Measurements from ENCODE around the gene OR4K5. TPM values are rescaled to one million over a fixed set of nuclear protein-coding genes. Genes with fewer than 3 reads are reported as not detected.

Gene OR4K5
- not detected for polyA plus RNA-seq
- long read RNA-seq, donor 1 = 0 reads
- long read RNA-seq, donor 2 = 0 reads
- long read RNA-seq, donor 3 = 0 reads
- long read RNA-seq, donor 4 = 0 reads
- long read RNA-seq, donor 5 = 0 reads
- long read RNA-seq, donor 6 = 0 reads
- long read RNA-seq, donor 7 = 0 reads
- long read RNA-seq, donor 8 = 0 reads
- long read RNA-seq, donor 9 = 0 reads
- long read RNA-seq, donor 10 = 0 reads

DNA sequence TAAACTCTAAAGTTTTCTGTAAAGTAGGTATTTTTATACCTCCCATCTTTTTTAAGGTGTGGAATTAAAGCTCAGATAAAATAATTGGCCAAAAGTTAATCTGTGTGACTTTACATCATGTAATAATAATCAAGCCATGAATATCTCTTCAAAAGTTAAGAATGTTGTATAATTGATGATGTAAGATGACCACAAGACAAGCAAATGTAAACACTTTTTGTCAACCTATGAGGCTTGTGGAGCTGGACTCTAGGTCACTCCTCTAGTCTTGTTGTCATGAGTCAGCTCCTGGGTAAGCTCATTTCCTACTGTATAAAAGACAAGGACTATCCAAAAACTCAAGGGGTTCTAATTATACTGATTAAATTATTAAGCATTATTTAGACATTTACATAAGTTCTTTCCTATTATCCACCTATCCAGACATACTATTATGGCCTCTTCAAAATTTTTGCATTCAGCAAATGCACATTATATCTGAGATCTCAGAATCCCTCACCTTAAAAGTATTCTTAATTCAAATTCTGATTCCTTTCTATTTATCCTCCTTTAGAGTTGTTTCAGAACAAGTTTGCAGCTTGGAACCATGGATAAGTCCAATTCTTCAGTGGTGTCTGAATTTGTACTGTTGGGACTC, at the start of gene OR4K5:
Gene OR4K5 (plus strand): TSS at position 587 of the 637 bp plus-strand sequence. CDS start 0 bp downstream, at position 587.
- Histone ChIP-seq H3K27me3 (ENCODE audit: control insufficient read depth in 3 of 3, insufficient read depth in 3 of 3, low read length in 3 of 3) (no peaks in the 10 kb centered on the region), H3K4me3 (ENCODE audit: low read depth in 1 of 3, low read length in 3 of 3) (no peak within 1 kb of the TSS), H3K9me3 (ENCODE audit: control insufficient read depth in 2 of 2, insufficient read depth in 1 of 2, low read depth in 1 of 2, low read length in 1 of 2) (peaks cover 3 to 7% of the 10 kb centered on the region in 2 donors), H3K4me1 (ENCODE audit: control insufficient read depth in 3 of 3, insufficient read depth in 2 of 3, low read depth in 1 of 3, low read length in 2 of 3) (no peaks in the 10 kb centered on the region), H3K36me3 (ENCODE audit: control insufficient read depth in 3 of 3, insufficient read depth in 2 of 3, low read depth in 1 of 3, low read length in 3 of 3) (no peaks in the 10 kb centered on the region), H3K27ac (ENCODE audit: low read depth in 1 of 3, low read length in 2 of 3) (no peak within 1 kb of the TSS)
- FAIRE-seq (no peak), DNase-seq (no peak)

- Histone ChIP-seq H3K36me3 (ENCODE audit: control insufficient read depth in 3 of 3, insufficient read depth in 2 of 3, low read depth in 1 of 3, low read length in 3 of 3) (no peaks in the 10 kb centered on the region), H3K4me1 (ENCODE audit: control insufficient read depth in 3 of 3, insufficient read depth in 2 of 3, low read depth in 1 of 3, low read length in 2 of 3) (no peaks in the 10 kb centered on the region), H3K9me3 (ENCODE audit: control insufficient read depth in 2 of 2, insufficient read depth in 1 of 2, low read depth in 1 of 2, low read length in 1 of 2) (peaks cover 0 to 11% of the 10 kb centered on the region in 2 donors), H3K4me3 (ENCODE audit: low read depth in 1 of 3, low read length in 3 of 3) (no peak overlapping the region), H3K27ac (ENCODE audit: low read depth in 1 of 3, low read length in 2 of 3) (no peak overlapping the region), H3K27me3 (ENCODE audit: control insufficient read depth in 3 of 3, insufficient read depth in 3 of 3, low read length in 3 of 3) (no peaks in the 10 kb centered on the region)
- no peak for FAIRE-seq
- DNase-seq = no peak
- 32 to 45% (median 37%) methylated on average over 6 of the region's 6 CpGs for WGBS, 3 donors
Observed at GRCh38 chr14:19873178-19873577, 47.2 kb upstream of the OR4K5 start.

DNA sequence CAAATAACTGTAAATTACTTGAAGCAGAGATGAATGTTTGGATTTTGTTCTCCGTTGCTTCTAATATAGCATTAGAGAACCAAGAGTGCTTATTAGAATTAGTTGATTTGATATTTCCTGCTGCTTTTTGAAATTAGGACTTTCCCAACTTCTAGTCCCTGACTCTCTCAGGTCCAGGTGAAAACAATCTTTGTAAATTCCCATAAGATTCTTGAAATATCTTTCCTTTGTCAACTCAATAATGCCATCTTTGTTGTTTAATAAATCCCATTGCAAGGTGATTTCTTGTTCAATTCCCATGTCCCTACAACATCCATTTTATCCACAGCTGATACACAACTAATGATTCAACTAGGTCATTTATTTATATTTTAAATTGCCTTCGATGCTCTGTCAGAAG, 45.6 kb upstream of the OR4K5 start, which contains the start of gene OR4K2:
Gene OR4K2 (plus strand): TSS at position 301 of the 400 bp plus-strand sequence. CDS start 1,126 bp downstream, outside the sequence.
- FAIRE-seq = no peak
- WGBS, 3 donors = 47 to 60% (median 49%) methylated on average over 2 of the region's 2 CpGs
- H3K4me1 ChIP-seq (ENCODE audit: control insufficient read depth in 3 of 3, insufficient read depth in 2 of 3, low read depth in 1 of 3, low read length in 2 of 3) = no peaks in the 10 kb centered on the region
- no peak for DNase-seq
- no peak within 1 kb of the TSS for H3K4me3 ChIP-seq (ENCODE audit: low read depth in 1 of 3, low read length in 3 of 3)
- H3K27me3 ChIP-seq (ENCODE audit: control insufficient read depth in 3 of 3, insufficient read depth in 3 of 3, low read length in 3 of 3) = no peaks in the 10 kb centered on the region
- peaks cover 0 to 4% of the 10 kb centered on the region in 2 donors for H3K9me3 ChIP-seq (ENCODE audit: control insufficient read depth in 2 of 2, insufficient read depth in 1 of 2, low read depth in 1 of 2, low read length in 1 of 2)
- H3K27ac ChIP-seq (ENCODE audit: low read depth in 1 of 3, low read length in 2 of 3) = no peak within 1 kb of the TSS
- no peaks in the 10 kb centered on the region for H3K36me3 ChIP-seq (ENCODE audit: control insufficient read depth in 3 of 3, insufficient read depth in 2 of 3, low read depth in 1 of 3, low read length in 3 of 3)

DNA sequence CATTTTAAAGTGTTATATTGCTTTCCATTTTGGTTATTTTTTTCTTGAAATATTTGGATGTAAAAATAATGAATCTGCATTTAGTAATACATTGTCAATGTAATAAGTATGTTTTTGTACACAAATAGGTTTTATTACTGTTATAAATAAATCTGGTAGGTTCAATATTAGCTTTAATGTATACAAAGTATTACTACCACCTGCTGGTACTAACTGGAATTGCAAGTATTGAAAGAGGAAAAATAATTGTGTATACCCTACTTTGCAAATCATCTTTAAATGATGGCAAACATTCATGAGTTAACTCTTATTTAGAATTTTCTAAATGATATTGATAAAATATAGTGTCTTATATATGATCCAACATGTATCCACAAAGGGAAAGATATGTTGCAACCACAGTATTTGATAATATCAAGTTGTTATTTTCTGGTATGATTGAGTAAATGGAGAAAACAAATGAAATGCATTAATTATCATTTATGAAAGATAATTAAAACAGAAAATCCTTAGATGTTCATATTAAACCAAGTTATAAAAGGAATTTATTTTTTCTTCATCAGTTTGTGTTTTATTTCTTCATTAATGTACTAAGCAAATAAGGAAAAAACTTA, 42.3 kb upstream of the OR4K5 start:
- Histone ChIP-seq H3K4me3 (ENCODE audit: low read depth in 1 of 3, low read length in 3 of 3) (no peak overlapping the region), H3K4me1 (ENCODE audit: control insufficient read depth in 3 of 3, insufficient read depth in 2 of 3, low read depth in 1 of 3, low read length in 2 of 3) (no peaks in the 10 kb centered on the region), H3K27ac (ENCODE audit: low read depth in 1 of 3, low read length in 2 of 3) (no peak overlapping the region), H3K9me3 (ENCODE audit: control insufficient read depth in 2 of 2, insufficient read depth in 1 of 2, low read depth in 1 of 2, low read length in 1 of 2) (peaks cover 0 to 5% of the 10 kb centered on the region in 2 donors), H3K36me3 (ENCODE audit: control insufficient read depth in 3 of 3, insufficient read depth in 2 of 3, low read depth in 1 of 3, low read length in 3 of 3) (no peaks in the 10 kb centered on the region), H3K27me3 (ENCODE audit: control insufficient read depth in 3 of 3, insufficient read depth in 3 of 3, low read length in 3 of 3) (no peaks in the 10 kb centered on the region)
- FAIRE-seq (peak; percentile 87), DNase-seq (peak in 1 of 2 donors; percentile 19)

DNA sequence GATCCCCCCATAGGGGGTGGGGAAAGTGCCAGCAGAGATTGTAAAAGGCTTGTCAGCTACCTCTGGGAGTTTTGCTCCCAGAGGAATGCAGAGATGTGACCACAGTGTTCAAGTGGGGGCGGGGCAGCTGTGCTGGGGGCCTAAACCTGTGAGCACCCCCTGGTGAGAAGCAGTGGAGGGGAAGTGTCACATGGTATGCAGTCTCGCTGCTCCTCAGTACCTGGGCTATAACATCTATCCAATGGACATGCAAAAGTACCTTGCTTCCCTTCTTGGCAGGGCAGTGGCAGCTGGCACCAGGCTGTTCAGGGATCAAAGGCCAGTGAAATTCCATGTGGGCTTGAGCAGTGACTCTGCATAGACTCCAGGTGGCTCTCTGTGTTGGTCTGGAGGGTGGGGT, 25.1 kb upstream of the OR4K5 start:
- Histone ChIP-seq H3K4me1 (ENCODE audit: control insufficient read depth in 3 of 3, insufficient read depth in 2 of 3, low read depth in 1 of 3, low read length in 2 of 3) (no peaks in the 10 kb centered on the region), H3K36me3 (ENCODE audit: control insufficient read depth in 3 of 3, insufficient read depth in 2 of 3, low read depth in 1 of 3, low read length in 3 of 3) (no peaks in the 10 kb centered on the region), H3K4me3 (ENCODE audit: low read depth in 1 of 3, low read length in 3 of 3) (no peak overlapping the region), H3K27ac (ENCODE audit: low read depth in 1 of 3, low read length in 2 of 3) (no peak overlapping the region), H3K27me3 (ENCODE audit: control insufficient read depth in 3 of 3, insufficient read depth in 3 of 3, low read length in 3 of 3) (no peaks in the 10 kb centered on the region), H3K9me3 (ENCODE audit: control insufficient read depth in 2 of 2, insufficient read depth in 1 of 2, low read depth in 1 of 2, low read length in 1 of 2) (peaks cover 4 to 34% of the 10 kb centered on the region in 2 donors)
- no peak for FAIRE-seq
- WGBS, 3 donors = 22 to 41% (median 34%) methylated on average over 2 of the region's 2 CpGs
- DNase-seq = no peak

- FAIRE-seq (no peak), DNase-seq (no peak)
- Histone ChIP-seq H3K9me3 (ENCODE audit: control insufficient read depth in 2 of 2, insufficient read depth in 1 of 2, low read depth in 1 of 2, low read length in 1 of 2) (peaks cover 5 to 22% of the 10 kb centered on the region in 2 donors), H3K36me3 (ENCODE audit: control insufficient read depth in 3 of 3, insufficient read depth in 2 of 3, low read depth in 1 of 3, low read length in 3 of 3) (no peaks in the 10 kb centered on the region), H3K27ac (ENCODE audit: low read depth in 1 of 3, low read length in 2 of 3) (no peak overlapping the region), H3K4me3 (ENCODE audit: low read depth in 1 of 3, low read length in 3 of 3) (no peak overlapping the region), H3K4me1 (ENCODE audit: control insufficient read depth in 3 of 3, insufficient read depth in 2 of 3, low read depth in 1 of 3, low read length in 2 of 3) (no peaks in the 10 kb centered on the region), H3K27me3 (ENCODE audit: control insufficient read depth in 3 of 3, insufficient read depth in 3 of 3, low read length in 3 of 3) (no peaks in the 10 kb centered on the region)
- WGBS, 3 donors = 62 to 70% (median 69%) methylated on average over 3 of the region's 3 CpGs
Observed at GRCh38 chr14:19900999-19901398, 19.4 kb upstream of the OR4K5 start.

- Histone ChIP-seq H3K27me3 (ENCODE audit: control insufficient read depth in 3 of 3, insufficient read depth in 3 of 3, low read length in 3 of 3) (no peaks in the 10 kb centered on the region), H3K4me1 (ENCODE audit: control insufficient read depth in 3 of 3, insufficient read depth in 2 of 3, low read depth in 1 of 3, low read length in 2 of 3) (no peaks in the 10 kb centered on the region), H3K27ac (ENCODE audit: low read depth in 1 of 3, low read length in 2 of 3) (no peak overlapping the region), H3K9me3 (ENCODE audit: control insufficient read depth in 2 of 2, insufficient read depth in 1 of 2, low read depth in 1 of 2, low read length in 1 of 2) (peaks cover 2 to 24% of the 10 kb centered on the region in 2 donors), H3K4me3 (ENCODE audit: low read depth in 1 of 3, low read length in 3 of 3) (no peak overlapping the region), H3K36me3 (ENCODE audit: control insufficient read depth in 3 of 3, insufficient read depth in 2 of 3, low read depth in 1 of 3, low read length in 3 of 3) (no peaks in the 10 kb centered on the region)
- WGBS, 3 donors = 76 to 78% (median 76%) methylated on average over 4 of the region's 4 CpGs
- FAIRE-seq (no peak), DNase-seq (no peak)
Observed at GRCh38 chr14:19902409-19902808, 18.0 kb upstream of the OR4K5 start.

DNA sequence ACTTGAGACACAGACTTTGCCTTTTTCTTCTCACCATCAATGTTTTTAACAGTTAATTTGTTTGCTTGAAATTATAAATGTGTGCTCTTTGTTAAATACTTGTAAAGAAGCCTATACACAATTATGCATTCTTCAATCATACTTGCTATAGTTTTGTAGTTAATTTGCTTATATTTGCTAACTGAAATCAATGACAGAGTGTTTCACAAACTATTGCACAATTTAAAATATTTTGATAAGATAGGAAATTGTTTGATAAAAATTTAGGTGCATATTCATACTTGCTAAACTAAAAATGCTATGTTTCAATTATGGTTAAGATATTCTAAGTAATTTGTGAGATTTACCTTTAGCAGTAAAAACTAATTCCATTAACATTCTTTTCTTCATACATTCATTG, 13.7 kb upstream of the OR4K5 start:
- no peaks in the 10 kb centered on the region for H3K4me1 ChIP-seq (ENCODE audit: control insufficient read depth in 3 of 3, insufficient read depth in 2 of 3, low read depth in 1 of 3, low read length in 2 of 3)
- H3K27me3 ChIP-seq (ENCODE audit: control insufficient read depth in 3 of 3, insufficient read depth in 3 of 3, low read length in 3 of 3) = no peaks in the 10 kb centered on the region
- no peak overlapping the region for H3K4me3 ChIP-seq (ENCODE audit: low read depth in 1 of 3, low read length in 3 of 3)
- DNase-seq (no peak), FAIRE-seq (no peak)
- peaks cover 4 to 13% of the 10 kb centered on the region in 2 donors for H3K9me3 ChIP-seq (ENCODE audit: control insufficient read depth in 2 of 2, insufficient read depth in 1 of 2, low read depth in 1 of 2, low read length in 1 of 2)
- no peaks in the 10 kb centered on the region for H3K36me3 ChIP-seq (ENCODE audit: control insufficient read depth in 3 of 3, insufficient read depth in 2 of 3, low read depth in 1 of 3, low read length in 3 of 3)
- H3K27ac ChIP-seq (ENCODE audit: low read depth in 1 of 3, low read length in 2 of 3) = no peak overlapping the region

Measured in small intestine (tissue), 16 donors.